Testis (tissue), 2 donors: Measurements from ENCODE around the gene ARHGAP25.

Experiments
- POLR2A ChIP-seq: fragments of 450-650 bp; IDR thresholded peaks from one replicate; pipeline ENCODE4 v1.6.1; 2017; ENCODE audit warnings: antibody characterized with exemption, mild to moderate bottlenecking, moderate library complexity
- TF ChIP-seq, protein P1 (sequence below), 3 experiments: fragments of 450-650 bp in 2 of 3; fragments of 200-600 bp in 1 of 3; sonication (generic) in 1 of 3; IDR thresholded peaks; one replicate each; pipeline ENCODE4 v1.5.1; 2016 to 2019; ENCODE audit warnings: antibody characterized with exemption in 3 of 3, mild to moderate bottlenecking in 2 of 3, moderate library complexity in 1 of 3

GRCh38 chr2:68733365-68733764, 1.2 kb upstream of the ARHGAP25 start:
- TF ChIP-seq, protein P1, sequence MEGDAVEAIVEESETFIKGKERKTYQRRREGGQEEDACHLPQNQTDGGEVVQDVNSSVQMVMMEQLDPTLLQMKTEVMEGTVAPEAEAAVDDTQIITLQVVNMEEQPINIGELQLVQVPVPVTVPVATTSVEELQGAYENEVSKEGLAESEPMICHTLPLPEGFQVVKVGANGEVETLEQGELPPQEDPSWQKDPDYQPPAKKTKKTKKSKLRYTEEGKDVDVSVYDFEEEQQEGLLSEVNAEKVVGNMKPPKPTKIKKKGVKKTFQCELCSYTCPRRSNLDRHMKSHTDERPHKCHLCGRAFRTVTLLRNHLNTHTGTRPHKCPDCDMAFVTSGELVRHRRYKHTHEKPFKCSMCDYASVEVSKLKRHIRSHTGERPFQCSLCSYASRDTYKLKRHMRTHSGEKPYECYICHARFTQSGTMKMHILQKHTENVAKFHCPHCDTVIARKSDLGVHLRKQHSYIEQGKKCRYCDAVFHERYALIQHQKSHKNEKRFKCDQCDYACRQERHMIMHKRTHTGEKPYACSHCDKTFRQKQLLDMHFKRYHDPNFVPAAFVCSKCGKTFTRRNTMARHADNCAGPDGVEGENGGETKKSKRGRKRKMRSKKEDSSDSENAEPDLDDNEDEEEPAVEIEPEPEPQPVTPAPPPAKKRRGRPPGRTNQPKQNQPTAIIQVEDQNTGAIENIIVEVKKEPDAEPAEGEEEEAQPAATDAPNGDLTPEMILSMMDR (IDR thresholded peaks at IDR 0.05) = no peak
- no peak for TF ChIP-seq POLR2A
